ENCODE measurements around the gene SLC6A18. TPM values are rescaled to one million over a fixed set of nuclear protein-coding genes. Genes with fewer than 3 reads are reported as not detected.

The SLC6A18 gene
- total RNA-seq, 1 donor from 2014 or later = not detected

GRCh38 chr5:1202026-1202797 is 23.0 kb upstream of the SLC6A18 start:
- H3K4me3 ChIP-seq (ENCODE audit: low read length in 3 of 3) = no peak overlapping the region
- no peak overlapping the region for H3K27ac ChIP-seq (ENCODE audit: low read depth, low read length)
- H3K36me3 ChIP-seq (ENCODE audit: control insufficient read depth in 3 of 3, insufficient read depth in 3 of 3, low read length in 3 of 3) = no peaks in the 10 kb centered on the region
- peaks cover 37 to 54% (median 43%) of the 10 kb centered on the region in 3 donors for H3K27me3 ChIP-seq (ENCODE audit: control insufficient read depth in 3 of 3, insufficient read depth in 3 of 3, low read length in 3 of 3)
- no peaks in the 10 kb centered on the region for H3K4me1 ChIP-seq (ENCODE audit: control insufficient read depth in 3 of 3, insufficient read depth in 3 of 3, low read length in 3 of 3)
- no peaks in the 10 kb centered on the region for H3K9me3 ChIP-seq (ENCODE audit: control insufficient read depth in 3 of 3, low read length in 3 of 3)
- no peak overlapping the region for H3K9ac ChIP-seq (ENCODE audit: low read depth in 1 of 3, low read length in 3 of 3)

GRCh38 chr5:1202798-1203185 is 22.4 kb upstream of the SLC6A18 start:
- H3K9ac ChIP-seq (ENCODE audit: low read depth in 1 of 3, low read length in 3 of 3) = no peak overlapping the region
- H3K27me3 ChIP-seq (ENCODE audit: control insufficient read depth in 3 of 3, insufficient read depth in 3 of 3, low read length in 3 of 3) = peaks cover 42 to 59% (median 48%) of the 10 kb centered on the region in 3 donors
- no peaks in the 10 kb centered on the region for H3K9me3 ChIP-seq (ENCODE audit: control insufficient read depth in 3 of 3, low read length in 3 of 3)
- no peak overlapping the region for H3K4me3 ChIP-seq (ENCODE audit: low read length in 3 of 3)
- H3K27ac ChIP-seq (ENCODE audit: low read depth, low read length) = no peak overlapping the region
- no peaks in the 10 kb centered on the region for H3K36me3 ChIP-seq (ENCODE audit: control insufficient read depth in 3 of 3, insufficient read depth in 3 of 3, low read length in 3 of 3)
- H3K4me1 ChIP-seq (ENCODE audit: control insufficient read depth in 3 of 3, insufficient read depth in 3 of 3, low read length in 3 of 3) = no peaks in the 10 kb centered on the region

GRCh38 chr5:1203311-1203967 is 21.7 kb upstream of the SLC6A18 start:
- H3K9ac ChIP-seq (ENCODE audit: low read depth in 1 of 3, low read length in 3 of 3) = no peak overlapping the region
- no peaks in the 10 kb centered on the region for H3K4me1 ChIP-seq (ENCODE audit: control insufficient read depth in 3 of 3, insufficient read depth in 3 of 3, low read length in 3 of 3)
- no peak overlapping the region for H3K27ac ChIP-seq (ENCODE audit: low read depth, low read length)
- no peaks in the 10 kb centered on the region for H3K9me3 ChIP-seq (ENCODE audit: control insufficient read depth in 3 of 3, low read length in 3 of 3)
- peaks cover 44 to 59% (median 49%) of the 10 kb centered on the region in 3 donors for H3K27me3 ChIP-seq (ENCODE audit: control insufficient read depth in 3 of 3, insufficient read depth in 3 of 3, low read length in 3 of 3)
- H3K4me3 ChIP-seq (ENCODE audit: low read length in 3 of 3) = no peak overlapping the region
- H3K36me3 ChIP-seq (ENCODE audit: control insufficient read depth in 3 of 3, insufficient read depth in 3 of 3, low read length in 3 of 3) = no peaks in the 10 kb centered on the region

GRCh38 chr5:1203968-1204692 is 21.1 kb upstream of the SLC6A18 start:
- Histone ChIP-seq H3K9ac (ENCODE audit: low read depth in 1 of 3, low read length in 3 of 3) (no peak overlapping the region), H3K27me3 (ENCODE audit: control insufficient read depth in 3 of 3, insufficient read depth in 3 of 3, low read length in 3 of 3) (peaks cover 46 to 62% (median 54%) of the 10 kb centered on the region in 3 donors), H3K4me3 (ENCODE audit: low read length in 3 of 3) (no peak overlapping the region), H3K4me1 (ENCODE audit: control insufficient read depth in 3 of 3, insufficient read depth in 3 of 3, low read length in 3 of 3) (no peaks in the 10 kb centered on the region), H3K27ac (ENCODE audit: low read depth, low read length) (no peak overlapping the region), H3K36me3 (ENCODE audit: control insufficient read depth in 3 of 3, insufficient read depth in 3 of 3, low read length in 3 of 3) (no peaks in the 10 kb centered on the region), H3K9me3 (ENCODE audit: control insufficient read depth in 3 of 3, low read length in 3 of 3) (no peaks in the 10 kb centered on the region)

- Histone ChIP-seq H3K9me3 (ENCODE audit: control insufficient read depth in 3 of 3, low read length in 3 of 3) (no peaks in the 10 kb centered on the region), H3K9ac (ENCODE audit: low read depth in 1 of 3, low read length in 3 of 3) (no peak overlapping the region), H3K4me3 (ENCODE audit: low read length in 3 of 3) (no peak overlapping the region), H3K36me3 (ENCODE audit: control insufficient read depth in 3 of 3, insufficient read depth in 3 of 3, low read length in 3 of 3) (no peaks in the 10 kb centered on the region), H3K4me1 (ENCODE audit: control insufficient read depth in 3 of 3, insufficient read depth in 3 of 3, low read length in 3 of 3) (no peaks in the 10 kb centered on the region), H3K27me3 (ENCODE audit: control insufficient read depth in 3 of 3, insufficient read depth in 3 of 3, low read length in 3 of 3) (peaks cover 46 to 62% (median 56%) of the 10 kb centered on the region in 3 donors), H3K27ac (ENCODE audit: low read depth, low read length) (no peak overlapping the region)
These were observed 20.4 kb upstream of the SLC6A18 start for GRCh38 chr5:1204693-1205242.

- Histone ChIP-seq H3K36me3 (ENCODE audit: control insufficient read depth in 3 of 3, insufficient read depth in 3 of 3, low read length in 3 of 3) (no peaks in the 10 kb centered on the region), H3K9me3 (ENCODE audit: control insufficient read depth in 3 of 3, low read length in 3 of 3) (no peaks in the 10 kb centered on the region), H3K27me3 (ENCODE audit: control insufficient read depth in 3 of 3, insufficient read depth in 3 of 3, low read length in 3 of 3) (peaks cover 42 to 61% (median 56%) of the 10 kb centered on the region in 3 donors), H3K27ac (ENCODE audit: low read depth, low read length) (no peak overlapping the region), H3K4me1 (ENCODE audit: control insufficient read depth in 3 of 3, insufficient read depth in 3 of 3, low read length in 3 of 3) (no peaks in the 10 kb centered on the region), H3K4me3 (ENCODE audit: low read length in 3 of 3) (no peak overlapping the region), H3K9ac (ENCODE audit: low read depth in 1 of 3, low read length in 3 of 3) (no peak overlapping the region)
These were observed 19.7 kb upstream of the SLC6A18 start for GRCh38 chr5:1205255-1206180.

- no peak overlapping the region for H3K4me3 ChIP-seq (ENCODE audit: low read length in 3 of 3)
- no peak overlapping the region for H3K27ac ChIP-seq (ENCODE audit: low read depth, low read length)
- H3K36me3 ChIP-seq (ENCODE audit: control insufficient read depth in 3 of 3, insufficient read depth in 3 of 3, low read length in 3 of 3) = no peaks in the 10 kb centered on the region
- peaks cover 0 to 3% (median 0%) of the 10 kb centered on the region in 3 donors for H3K9me3 ChIP-seq (ENCODE audit: control insufficient read depth in 3 of 3, low read length in 3 of 3)
- no peak overlapping the region for H3K9ac ChIP-seq (ENCODE audit: low read depth in 1 of 3, low read length in 3 of 3)
- H3K27me3 ChIP-seq (ENCODE audit: control insufficient read depth in 3 of 3, insufficient read depth in 3 of 3, low read length in 3 of 3) = peaks cover 45 to 57% (median 56%) of the 10 kb centered on the region in 3 donors
- no peaks in the 10 kb centered on the region for H3K4me1 ChIP-seq (ENCODE audit: control insufficient read depth in 3 of 3, insufficient read depth in 3 of 3, low read length in 3 of 3)
These were observed 18.4 kb upstream of the SLC6A18 start for GRCh38 chr5:1206521-1207412.

GRCh38 chr5:1207555-1207954 is 17.6 kb upstream of the SLC6A18 start:
- Histone ChIP-seq H3K27me3 (ENCODE audit: control insufficient read depth in 3 of 3, insufficient read depth in 3 of 3, low read length in 3 of 3) (peaks cover 46 to 55% (median 54%) of the 10 kb centered on the region in 3 donors), H3K27ac (ENCODE audit: low read depth, low read length) (no peak overlapping the region), H3K9me3 (ENCODE audit: control insufficient read depth in 3 of 3, low read length in 3 of 3) (peaks cover 0 to 3% (median 0%) of the 10 kb centered on the region in 3 donors), H3K4me1 (ENCODE audit: control insufficient read depth in 3 of 3, insufficient read depth in 3 of 3, low read length in 3 of 3) (no peaks in the 10 kb centered on the region), H3K4me3 (ENCODE audit: low read length in 3 of 3) (no peak overlapping the region), H3K36me3 (ENCODE audit: control insufficient read depth in 3 of 3, insufficient read depth in 3 of 3, low read length in 3 of 3) (no peaks in the 10 kb centered on the region), H3K9ac (ENCODE audit: low read depth in 1 of 3, low read length in 3 of 3) (no peak overlapping the region)

Measured in skeletal muscle tissue (tissue), 4 donors.